IPS DF 6.9 (cell line): Measurements from ENCODE around the gene NEUROD1.

ENCODE experiments used
- DNase-seq: peaks from one replicate; pipeline ENCODE4 v3.0.0-alpha.2; 2013; ENCODE audit warnings: low read depth, low spot score
- H3K27ac ChIP-seq: one replicate; pipeline ENCODE4 v1.5.1; 2013; ENCODE audit warnings: low read length, control low read depth
- H3K27me3 ChIP-seq: 2 replicates; pipeline ENCODE4 v1.6.1; 2013; ENCODE audit warnings: mild to moderate bottlenecking, low read length; ENCODE audit not compliant: control insufficient read depth, insufficient read depth
- H3K36me3 ChIP-seq: 2 replicates; pipeline ENCODE4 v1.6.1; 2013; ENCODE audit warnings: low read length; ENCODE audit not compliant: control insufficient read depth, insufficient read depth
- H3K4me1 ChIP-seq: 2 replicates; pipeline ENCODE4 v1.6.1; 2013; ENCODE audit warnings: low read length; ENCODE audit not compliant: control insufficient read depth, insufficient read depth
- H3K4me3 ChIP-seq: 2 replicates; pipeline ENCODE4 v1.5.1; 2013; ENCODE audit warnings: mild to moderate bottlenecking, low read length
- H3K9me3 ChIP-seq: 2 replicates; pipeline ENCODE4 v1.6.1; 2013; ENCODE audit warnings: low read length, inconsistent platforms; ENCODE audit not compliant: control insufficient read depth, insufficient read depth
- WGBS: extraction: QIAGEN DNeasy Blood & Tissue Kit; methylation state at CpG from one replicate; pipeline ENCODE4 v1.1.7; 2013; ENCODE audit warnings: mixed read lengths, missing lambda C conversion rate; ENCODE audit not compliant: insufficient read length, insufficient coverage; 5-methylcytosine and 5-hydroxymethylcytosine counted together

The NEUROD1 gene

DNA sequence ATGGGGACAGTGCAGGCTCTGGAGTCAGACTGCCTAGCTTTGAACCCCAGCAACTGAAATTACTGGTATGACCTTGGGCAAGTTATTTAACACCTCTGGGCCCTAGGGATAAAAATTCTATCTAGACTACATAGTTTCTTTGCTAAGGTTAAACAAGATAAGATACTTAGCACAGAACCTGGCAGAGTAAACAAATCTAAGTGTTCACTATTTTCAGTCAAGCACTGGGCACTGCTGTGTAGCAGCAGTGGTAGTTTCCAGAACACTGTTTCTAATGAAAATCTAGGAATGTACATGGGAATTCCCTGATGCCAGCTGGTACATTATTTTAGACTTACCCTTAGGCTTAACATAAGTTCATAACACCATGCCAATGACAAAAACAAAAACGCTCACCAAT lies 40.6 kb downstream of the NEUROD1 start:
- no peak overlapping the region for H3K4me3 ChIP-seq
- no peaks in the 10 kb centered on the region for H3K9me3 ChIP-seq
- no peaks in the 10 kb centered on the region for H3K27me3 ChIP-seq
- no peak for DNase-seq
- H3K36me3 ChIP-seq = no peaks in the 10 kb centered on the region
- H3K27ac ChIP-seq = no peak overlapping the region
- no peaks in the 10 kb centered on the region for H3K4me1 ChIP-seq
- no CpG with 5 or more reads among the region's 1 CpG for WGBS

DNA sequence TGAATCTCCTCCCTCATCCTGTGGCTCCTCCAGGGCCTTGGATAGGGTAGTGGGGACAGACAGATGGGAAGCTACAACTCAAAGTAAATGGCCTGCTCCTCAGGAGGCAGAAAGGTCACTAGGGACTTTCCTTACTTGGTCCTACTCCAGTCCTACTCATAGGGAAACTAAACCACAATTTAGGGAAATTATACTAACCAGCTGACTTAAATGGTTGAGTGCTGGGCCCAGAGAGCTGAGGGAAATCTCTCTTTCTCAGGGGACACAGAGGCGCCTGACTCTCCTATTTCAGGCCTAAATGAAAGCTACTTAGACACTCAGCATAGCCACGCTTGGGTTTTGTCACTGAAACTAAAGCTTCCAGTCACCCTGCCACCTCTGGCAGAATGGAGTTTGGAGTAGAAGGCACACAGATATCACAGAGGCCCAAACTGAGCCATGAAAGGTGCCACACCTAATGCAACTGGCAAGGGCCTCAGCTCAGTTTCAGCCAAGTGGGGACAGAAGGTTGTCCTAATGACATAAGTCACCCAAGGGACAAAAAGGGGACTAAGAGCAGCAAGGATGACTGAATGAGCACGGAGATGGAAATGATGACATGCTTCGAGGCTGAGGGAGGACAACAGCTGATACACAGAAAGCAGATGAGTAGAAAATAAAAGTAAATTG lies 47.5 kb downstream of the NEUROD1 start:
- Histone ChIP-seq H3K27me3 (no peaks in the 10 kb centered on the region), H3K27ac (no peak overlapping the region), H3K4me1 (0 out of 2 replicates have a peak, but pooled peaks cover 1% of the 10 kb centered on the region), H3K9me3 (no peaks in the 10 kb centered on the region), H3K4me3 (no peak overlapping the region), H3K36me3 (no peaks in the 10 kb centered on the region)
- WGBS = no CpG with 5 or more reads among the region's 4 CpGs
- no peak for DNase-seq

DNA sequence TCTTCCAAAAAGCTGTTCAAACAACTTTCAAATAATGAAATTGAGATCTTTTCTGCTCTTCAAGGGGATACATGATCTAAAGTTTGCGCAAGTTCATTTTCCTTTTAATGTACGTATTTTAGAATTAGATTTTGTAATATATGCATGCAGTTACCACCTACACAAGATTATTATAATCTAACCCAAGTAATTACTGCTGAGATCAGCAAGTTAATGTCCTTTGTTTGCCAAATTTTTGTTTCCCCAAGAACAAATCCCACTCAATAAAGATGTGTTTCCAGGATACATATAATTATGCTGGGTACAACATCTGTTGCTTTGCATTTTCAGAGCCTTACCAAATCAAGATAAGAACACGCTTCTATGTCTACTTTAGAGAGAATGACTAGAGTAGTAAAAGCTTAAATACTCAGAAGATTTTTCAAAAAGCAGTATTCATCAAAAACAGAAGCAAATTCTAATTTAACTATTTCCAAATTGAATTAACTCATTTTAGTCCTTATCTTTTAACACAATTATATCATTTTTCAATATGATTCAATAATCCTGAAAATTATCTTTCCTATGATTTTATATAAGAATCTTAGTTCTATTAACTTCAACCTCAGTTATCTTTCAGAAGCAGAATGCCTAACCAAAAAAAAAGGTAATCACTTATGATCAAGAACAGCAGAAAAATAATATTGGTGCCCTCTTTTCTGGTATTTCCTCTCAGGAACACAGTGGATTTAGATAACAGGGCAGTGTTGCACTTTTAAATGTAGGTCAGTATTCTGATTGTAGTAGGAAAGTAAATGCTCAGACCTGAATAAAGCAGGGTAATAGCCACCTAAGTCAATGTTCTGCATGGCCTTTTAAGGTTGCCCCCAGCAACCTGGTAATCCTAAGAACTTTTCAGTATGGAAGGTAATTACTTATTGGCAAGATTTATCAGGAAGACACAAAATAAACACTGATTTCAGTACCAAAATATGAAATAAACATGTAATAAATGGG lies 51.4 kb downstream of the NEUROD1 start:
- Histone ChIP-seq H3K36me3 (no peaks in the 10 kb centered on the region), H3K27me3 (no peaks in the 10 kb centered on the region), H3K4me3 (no peak overlapping the region), H3K4me1 (0 out of 2 replicates have a peak, but pooled peaks cover 1% of the 10 kb centered on the region), H3K9me3 (no peaks in the 10 kb centered on the region), H3K27ac (no peak overlapping the region)
- no peak for DNase-seq
- no CpG with 5 or more reads among the region's 3 CpGs for whole genome bisulfite sequencing

DNA sequence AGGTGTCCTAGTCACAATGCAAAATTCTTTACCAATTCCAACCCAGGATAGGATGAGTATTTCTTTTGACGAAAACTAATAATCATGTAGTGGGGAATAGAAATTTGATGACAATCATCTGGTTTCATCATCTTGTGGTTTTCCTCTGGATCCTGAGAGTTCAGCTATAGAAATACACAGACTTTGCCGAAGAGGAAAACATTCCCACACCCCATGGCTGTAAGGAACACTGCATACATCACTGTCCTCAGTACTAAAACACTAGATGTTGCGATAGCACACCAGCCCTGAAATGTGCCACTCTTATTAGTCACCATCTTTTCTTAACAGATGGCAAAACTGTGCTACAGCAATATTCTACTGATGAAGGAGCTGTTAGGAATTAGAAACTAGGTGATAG lies 52.8 kb downstream of the NEUROD1 start:
- no peak for DNase-seq
- Histone ChIP-seq H3K4me1 (no peaks in the 10 kb centered on the region), H3K36me3 (no peaks in the 10 kb centered on the region), H3K9me3 (no peaks in the 10 kb centered on the region), H3K27me3 (no peaks in the 10 kb centered on the region), H3K27ac (no peak overlapping the region), H3K4me3 (no peak overlapping the region)
- no CpG with 5 or more reads among the region's 3 CpGs for WGBS

DNA sequence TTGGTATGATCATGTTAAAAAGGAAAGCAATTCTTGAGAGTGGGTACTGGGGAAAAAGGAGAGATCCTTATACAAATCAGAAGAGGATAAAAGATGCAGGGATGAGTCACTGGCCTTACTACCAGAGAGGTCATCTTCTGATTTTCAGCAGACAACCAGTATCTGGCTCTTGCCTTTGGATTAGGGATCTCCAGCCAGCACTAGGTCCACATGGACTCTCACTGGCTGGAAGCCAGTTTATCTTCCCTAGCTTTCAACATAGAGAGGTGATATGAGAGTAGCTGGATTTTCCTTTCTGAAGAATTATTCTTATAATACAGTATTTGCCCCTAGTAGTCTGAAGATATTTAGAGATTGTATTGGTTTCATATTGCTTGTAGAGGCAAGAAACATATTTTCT lies 53.6 kb downstream of the NEUROD1 start:
- Histone ChIP-seq H3K4me3 (no peak overlapping the region), H3K4me1 (no peaks in the 10 kb centered on the region), H3K9me3 (no peaks in the 10 kb centered on the region), H3K27me3 (no peaks in the 10 kb centered on the region), H3K36me3 (no peaks in the 10 kb centered on the region), H3K27ac (no peak overlapping the region)
- no peak for DNase-seq
